Pancreas (tissue), 10 donors: ENCODE results near the gene SPRR1B. TPM values are rescaled to one million over a fixed set of nuclear protein-coding genes. Genes with fewer than 3 reads are reported as not detected.

Experiments used
- ATAC-seq, 4 donors: fragments of 200-7000 bp; cut with Tn5 transposase; one replicate each; pipeline versions ENCODE4 v1.8.0 to v1.9.1; 2020; ENCODE audit warnings: mild to moderate bottlenecking in 4 of 4, moderate library complexity in 4 of 4
- DNase-seq, 6 donors: peaks; one replicate each; pipeline ENCODE4 v3.0.0-alpha.2; 2020
- FAIRE-seq: peaks from 2 replicates; lab custom pipeline; 2012; peaks lifted over from hg19 to GRCh38; lab: Jason Lieb, UNC
- H3K27ac ChIP-seq, 4 donors: fragments of 200-600 bp; sonication (generic); 1 replicate in 3 of 4; 2 replicates in 1 of 4; pipeline versions ENCODE4 v1.5.0 to v1.8.0; 2020
- H3K27me3 ChIP-seq, 4 donors: fragments of 200-600 bp; one replicate each; pipeline ENCODE4 v1.8.0; 2021
- H3K36me3 ChIP-seq, 3 donors: fragments of 200-600 bp; sonication (generic) in 1 of 3; one replicate each; pipeline versions ENCODE4 v1.5.0 to v1.8.0; 2020 to 2021
- H3K4me1 ChIP-seq, 3 donors: fragments of 200-600 bp; one replicate each; pipeline ENCODE4 v1.8.0; 2021
- H3K4me3 ChIP-seq, 4 donors: fragments of 200-600 bp; sonication (generic) in 2 of 4; one replicate each; pipeline versions ENCODE4 v1.5.0 to v1.8.0; 2020 to 2021
- H3K9me3 ChIP-seq, 4 donors: fragments of 200-600 bp; one replicate each; pipeline ENCODE4 v1.8.0; 2021
- CTCF ChIP-seq, 4 donors: fragments of 200-600 bp; sonication (generic) in 3 of 4; IDR thresholded peaks; one replicate each; pipeline versions ENCODE4 v1.5.0 to v1.8.0; 2021; ENCODE audit warnings: antibody characterized with exemption in 4 of 4
- WGBS, 2 donors: extraction: QIAGEN DNeasy Blood & Tissue Kit; methylation state at CpG; one replicate each; pipeline ENCODE4 v1.1.7; 2013; 5-methylcytosine and 5-hydroxymethylcytosine counted together
- intact Hi-C, 3 donors: fragments of 100-400 bp; cut with DNase I; formaldehyde crosslinking; loops; one replicate each; pipeline versions ENCODE4 v1.11.1 to v1.14.2; 2022
- polyA plus RNA-seq, 2 donors: library from polyadenylated mRNA; stranded (reverse); fragments of 200-250 nt; gene quantifications; one replicate each; pipeline ENCODE4 v1.2.3, GENCODE V29; 2013
- total RNA-seq, 6 donors: library from RNA; stranded (reverse); fragmentation: NEBNext Ultra II Directional in 4 of 6; extraction: Animal tissue kit (Norgen Biotek cat#: 25700) in 4 of 6; gene quantifications; one replicate each; pipeline versions ENCODE4 v1.2.1 to v1.2.4, GENCODE V29; 2021 to 2023
- donor health status: healthy with polysubstance abuse.
- donor health status: DM: no; HTN: no; CAD: no; lungs with moderate emphysema.
- donor health status: DM: no; HTN: no; CAD: no.
- donor health status: control.
- donor health status: control.
- donor health status: Bipolar disorder and iron deficiency.
- donor health status: DM: yes; HTN: yes; CAD: no.
- donor health status: DM: no; HTN: no; CAD: no.
- donor health status: DM: no; HTN: no; CAD: no.
- donor health status: DM: yes; HTN: yes; CAD: no.

Gene SPRR1B
- total and polyA plus RNA-seq, 8 donors, result 0.65 TPM; not detected in 7

DNA sequence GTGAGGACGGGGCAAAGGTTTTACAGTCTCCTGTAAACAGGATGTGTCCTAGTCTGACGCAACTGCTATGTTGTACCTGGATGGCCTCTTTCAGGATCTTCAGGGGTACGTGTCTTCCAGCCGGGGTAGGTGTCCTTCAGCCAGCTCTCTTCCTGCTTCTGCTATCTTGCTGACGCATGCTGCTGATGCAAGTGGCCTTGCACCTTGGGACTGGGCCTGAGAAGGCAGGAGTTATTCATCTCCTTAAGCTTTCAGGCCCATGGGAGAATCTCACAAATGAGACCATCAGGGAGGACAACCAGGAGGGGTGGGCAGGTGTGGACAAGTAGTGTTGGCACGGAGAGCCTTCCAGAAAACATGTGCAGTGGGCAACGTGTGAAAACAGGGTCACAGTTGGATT, 7.9 kb upstream of the SPRR1B start:
- FAIRE-seq (no peak), ATAC-seq (no peak), DNase-seq (no peak)
- Histone ChIP-seq H3K4me3 (no peak overlapping the region), H3K27me3 (no peaks in the 10 kb centered on the region), H3K9me3 (no peaks in the 10 kb centered on the region), H3K27ac (no peak overlapping the region), H3K4me1 (no peaks in the 10 kb centered on the region), H3K36me3 (no peaks in the 10 kb centered on the region)
- intact Hi-C loops, result no loop called here
- WGBS, 2 donors, result 86 to 91% methylated on average over 7 of the region's 7 CpGs
- TF ChIP-seq CTCF (IDR thresholded peaks at IDR 0.05), result no peak

DNA sequence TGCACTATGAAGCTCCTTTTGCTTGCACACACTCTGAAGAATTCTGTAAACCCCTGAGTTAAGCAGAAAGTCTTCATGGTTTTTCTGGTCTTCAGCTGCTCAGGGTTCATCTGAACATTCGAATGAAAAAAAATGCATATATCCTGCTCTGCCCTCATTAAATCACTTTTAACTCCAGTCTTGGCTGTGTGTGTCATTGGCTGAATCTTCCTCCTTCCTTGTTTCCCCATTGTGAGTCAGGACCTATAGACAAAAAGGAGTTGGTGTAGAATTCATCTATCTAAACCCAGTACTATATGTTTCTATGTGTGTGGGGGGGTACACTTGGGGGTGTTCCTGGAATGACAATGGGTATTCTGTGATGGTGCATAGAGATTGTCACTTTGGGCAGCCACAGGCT, 6.6 kb upstream of the SPRR1B start:
- no peak for DNase-seq
- ATAC-seq, result no peak
- H3K4me3 ChIP-seq, result no peak overlapping the region
- no peak for FAIRE-seq
- WGBS, 2 donors, result 66 to 79% methylated on average over 1 of the region's 1 CpG
- no peaks in the 10 kb centered on the region for H3K36me3 ChIP-seq
- no peak overlapping the region for H3K27ac ChIP-seq
- no peaks in the 10 kb centered on the region for H3K9me3 ChIP-seq
- no peaks in the 10 kb centered on the region for H3K27me3 ChIP-seq
- H3K4me1 ChIP-seq, result no peaks in the 10 kb centered on the region
- intact Hi-C loops, result no loop called here
- no peak for TF ChIP-seq CTCF (IDR thresholded peaks at IDR 0.05)

GRCh38 chr1:153025797-153026196, 5.2 kb upstream of the SPRR1B start:
- TF ChIP-seq CTCF (IDR thresholded peaks at IDR 0.05), result no peak
- DNase-seq (no peak), FAIRE-seq (no peak), ATAC-seq (no peak)
- Histone ChIP-seq H3K27me3 (no peaks in the 10 kb centered on the region), H3K27ac (no peak overlapping the region), H3K9me3 (no peaks in the 10 kb centered on the region), H3K36me3 (no peaks in the 10 kb centered on the region), H3K4me1 (no peaks in the 10 kb centered on the region), H3K4me3 (no peak overlapping the region)
- 55 to 67% methylated on average over 1 of the region's 1 CpG for WGBS, 2 donors
- intact Hi-C loops, result no loop called here

GRCh38 chr1:153028766-153029165, 2.2 kb upstream of the SPRR1B start:
- H3K27me3 ChIP-seq, result no peaks in the 10 kb centered on the region
- H3K9me3 ChIP-seq, result no peaks in the 10 kb centered on the region
- no peak for TF ChIP-seq CTCF (IDR thresholded peaks at IDR 0.05)
- H3K4me3 ChIP-seq, result no peak overlapping the region
- FAIRE-seq (no peak), ATAC-seq (no peak), DNase-seq (no peak)
- no peak overlapping the region for H3K27ac ChIP-seq
- 59 to 73% methylated on average over 1 of the region's 1 CpG for WGBS, 2 donors
- H3K4me1 ChIP-seq, result no peaks in the 10 kb centered on the region
- intact Hi-C loops, result no loop called here
- H3K36me3 ChIP-seq, result no peaks in the 10 kb centered on the region

GRCh38 chr1:153032073-153032472, 1.1 kb downstream of the SPRR1B start:
- Histone ChIP-seq H3K27me3 (no peaks in the 10 kb centered on the region), H3K9me3 (no peaks in the 10 kb centered on the region), H3K36me3 (no peaks in the 10 kb centered on the region), H3K4me1 (no peaks in the 10 kb centered on the region), H3K4me3 (no peak overlapping the region), H3K27ac (no peak overlapping the region)
- DNase-seq (no peak), ATAC-seq (no peak), FAIRE-seq (no peak)
- intact Hi-C loops, result no loop called here
- TF ChIP-seq CTCF (IDR thresholded peaks at IDR 0.05), result no peak
